H9 (cell line): ENCODE measurements around the gene UTF1. TPM values are rescaled to one million over a fixed set of nuclear protein-coding genes. Genes with fewer than 3 reads are reported as not detected.

ENCODE experiments used
- DNase-seq: peaks from one replicate; pipeline ENCODE4 v3.0.0-alpha.2; 2017
- H2AFZ ChIP-seq: one replicate; pipeline ENCODE4 v1.6.1; 2013; ENCODE audit warnings: mild to moderate bottlenecking, low read length, control low read depth, moderate library complexity
- H2AK5ac ChIP-seq: 2 replicates; pipeline ENCODE4 v1.6.1; 2013; ENCODE audit warnings: low read length, control low read depth, mixed read lengths; ENCODE audit not compliant: insufficient read length
- H2BK120ac ChIP-seq: one replicate; pipeline ENCODE4 v1.6.1; 2013; ENCODE audit warnings: low read depth, mild to moderate bottlenecking, low read length, control low read depth, inconsistent platforms; ENCODE audit not compliant: poor library complexity, severe bottlenecking
- H2BK12ac ChIP-seq: 2 replicates; pipeline ENCODE4 v1.6.1; 2013; ENCODE audit warnings: low read length, control low read depth, mixed read lengths, low read depth; ENCODE audit not compliant: insufficient read length
- H2BK15ac ChIP-seq: 2 replicates; pipeline ENCODE4 v1.6.1; 2013; ENCODE audit warnings: low read depth, low read length, control low read depth
- H2BK20ac ChIP-seq: one replicate; pipeline ENCODE4 v1.6.1; 2013; ENCODE audit warnings: low read depth, mild to moderate bottlenecking, low read length, control low read depth, inconsistent platforms; ENCODE audit not compliant: poor library complexity, severe bottlenecking
- H2BK5ac ChIP-seq: 2 replicates; pipeline ENCODE4 v1.6.1; 2013; ENCODE audit warnings: low read length, control low read depth, mixed read lengths; ENCODE audit not compliant: insufficient read length
- H3K14ac ChIP-seq: 2 replicates; pipeline ENCODE4 v1.6.1; 2013; ENCODE audit warnings: low read length, control low read depth; ENCODE audit not compliant: insufficient read depth
- H3K18ac ChIP-seq: 2 replicates; pipeline ENCODE4 v1.6.1; 2013; ENCODE audit warnings: low read depth, mild to moderate bottlenecking, mixed read lengths, low read length, control low read depth; ENCODE audit not compliant: insufficient read length
- H3K23ac ChIP-seq: 2 replicates; pipeline ENCODE4 v1.6.1; 2013; ENCODE audit warnings: low read length, control low read depth, mixed read lengths, low read depth; ENCODE audit not compliant: insufficient read length
- H3K23me2 ChIP-seq: 2 replicates; pipeline ENCODE4 v1.6.1; 2013; ENCODE audit warnings: low read depth, mild to moderate bottlenecking, mixed read lengths, low read length, control low read depth; ENCODE audit not compliant: insufficient read length, poor library complexity, severe bottlenecking
- H3K27ac ChIP-seq: 2 replicates; pipeline ENCODE4 v1.5.1; 2013; ENCODE audit warnings: low read length, control low read depth, mixed read lengths, low read depth; ENCODE audit not compliant: insufficient read length
- H3K27me3 ChIP-seq: 2 replicates; pipeline ENCODE4 v1.6.1; 2013; ENCODE audit warnings: low read length, control low read depth, inconsistent platforms; ENCODE audit not compliant: insufficient read depth
- H3K4ac ChIP-seq: 2 replicates; pipeline ENCODE4 v1.6.1; 2013; ENCODE audit warnings: low read depth, mild to moderate bottlenecking, control low read depth, inconsistent platforms, low read length, moderate library complexity
- H3K4me1 ChIP-seq: 2 replicates; pipeline ENCODE4 v1.6.1; 2013; ENCODE audit warnings: low read length, control low read depth, inconsistent platforms; ENCODE audit not compliant: insufficient read depth
- H3K4me2 ChIP-seq: 2 replicates; pipeline ENCODE4 v1.6.1; 2013; ENCODE audit warnings: low read length, control low read depth, mixed read lengths; ENCODE audit not compliant: insufficient read length, insufficient read depth
- H3K56ac ChIP-seq: 2 replicates; pipeline ENCODE4 v1.6.1; 2013; ENCODE audit warnings: low read depth, mild to moderate bottlenecking, mixed read lengths, low read length, control low read depth; ENCODE audit not compliant: insufficient read length
- H3K79me1 ChIP-seq: 2 replicates; pipeline ENCODE4 v1.6.1; 2013; ENCODE audit warnings: low read depth, mild to moderate bottlenecking, moderate library complexity, low read length, control low read depth, inconsistent platforms; ENCODE audit not compliant: insufficient read depth, poor library complexity, severe bottlenecking
- H3K79me2 ChIP-seq: 2 replicates; pipeline ENCODE4 v1.6.1; 2013; ENCODE audit warnings: low read length, control low read depth, inconsistent platforms; ENCODE audit not compliant: insufficient read depth
- H3K9ac ChIP-seq: 2 replicates; pipeline ENCODE4 v1.6.1; 2013; ENCODE audit warnings: low read length, control low read depth, mixed read lengths; ENCODE audit not compliant: insufficient read length; ENCODE audit errors: extremely low read depth
- H3K9me3 ChIP-seq: one replicate; pipeline ENCODE4 v1.6.1; 2013; ENCODE audit warnings: low read depth, low read length, inconsistent platforms; ENCODE audit not compliant: control insufficient read depth
- H3T11ph ChIP-seq: one replicate; pipeline ENCODE4 v1.6.1; 2013; ENCODE audit warnings: mild to moderate bottlenecking, low read length, control low read depth, inconsistent platforms
- H4K20me1 ChIP-seq: one replicate; pipeline ENCODE4 v1.6.1; 2013; ENCODE audit not compliant: control insufficient read depth, insufficient read length, insufficient read depth
- H4K5ac ChIP-seq: 2 replicates; pipeline ENCODE4 v1.6.1; 2013; ENCODE audit warnings: low read depth, mild to moderate bottlenecking, mixed read lengths, low read length, control low read depth; ENCODE audit not compliant: insufficient read length
- H4K8ac ChIP-seq: replicated peaks from 2 replicates; pipeline ENCODE4 v1.6.1; 2013; ENCODE audit warnings: low read length, control low read depth, mixed read lengths, low read depth; ENCODE audit not compliant: insufficient read length
- H4K91ac ChIP-seq: 2 replicates; pipeline ENCODE4 v1.6.1; 2013; ENCODE audit warnings: low read depth, mild to moderate bottlenecking, moderate library complexity, mixed read lengths, low read length, control low read depth; ENCODE audit not compliant: insufficient read length
- H3K27ac Mint-ChIP-seq, 3 experiments: 2 replicates in 2 of 3; 3 replicates in 1 of 3; pipeline ENCODE4 v1.8.0; 2020 to 2021; ENCODE audit warnings: mixed read lengths in 3 of 3, mild to moderate bottlenecking in 1 of 3, moderate library complexity in 1 of 3
- H3K27me3 Mint-ChIP-seq: 2 replicates; pipeline ENCODE4 v1.8.0; 2021; ENCODE audit warnings: low read depth, mild to moderate bottlenecking, moderate library complexity, mixed read lengths
- H3K36me3 Mint-ChIP-seq, 3 experiments: 2 replicates in 2 of 3; 3 replicates in 1 of 3; pipeline ENCODE4 v1.8.0; 2020 to 2021; ENCODE audit warnings: low read depth in 3 of 3, mixed read lengths in 3 of 3; ENCODE audit not compliant: insufficient read depth in 1 of 3
- H3K4me1 Mint-ChIP-seq, 2 experiments: 2 replicates each; pipeline ENCODE4 v1.8.0; 2020; ENCODE audit warnings: mixed read lengths in 2 of 2
- H3K4me3 Mint-ChIP-seq, 2 experiments: 2 replicates in 1 of 2; 3 replicates in 1 of 2; pipeline ENCODE4 v1.8.0; 2020 to 2021; ENCODE audit warnings: mild to moderate bottlenecking in 2 of 2, mixed read lengths in 2 of 2, moderate library complexity in 1 of 2
- H3K9me3 Mint-ChIP-seq, 2 experiments: 2 replicates in 1 of 2; 3 replicates in 1 of 2; pipeline ENCODE4 v1.8.0; 2020; ENCODE audit warnings: mild to moderate bottlenecking in 2 of 2, mixed read lengths in 2 of 2, moderate library complexity in 1 of 2
- WGBS: extraction: QIAGEN DNeasy Blood & Tissue Kit; methylation state at CpG from one replicate; pipeline ENCODE4 v1.1.7; 2013; ENCODE audit warnings: missing lambda C conversion rate, low lambda C conversion rate, mixed read lengths; ENCODE audit not compliant: insufficient read length; ENCODE audit errors: extremely low coverage; 5-methylcytosine and 5-hydroxymethylcytosine counted together
- total RNA-seq: library from RNA; stranded (reverse); gene quantifications from 2 replicates; pipeline ENCODE4 v1.2.1, GENCODE V29; 2021
- TF ChIP-seq, protein P1 (sequence below): fragments of 200-600 bp; sonication (generic); conservative IDR thresholded peaks from 3 replicates; pipeline ENCODE4 v1.8.0; 2021; ENCODE audit warnings: antibody characterized with exemption, mild to moderate bottlenecking

Gene UTF1
- total RNA-seq, 1 experiment from 2014 or later, result 31.5 TPM

DNA sequence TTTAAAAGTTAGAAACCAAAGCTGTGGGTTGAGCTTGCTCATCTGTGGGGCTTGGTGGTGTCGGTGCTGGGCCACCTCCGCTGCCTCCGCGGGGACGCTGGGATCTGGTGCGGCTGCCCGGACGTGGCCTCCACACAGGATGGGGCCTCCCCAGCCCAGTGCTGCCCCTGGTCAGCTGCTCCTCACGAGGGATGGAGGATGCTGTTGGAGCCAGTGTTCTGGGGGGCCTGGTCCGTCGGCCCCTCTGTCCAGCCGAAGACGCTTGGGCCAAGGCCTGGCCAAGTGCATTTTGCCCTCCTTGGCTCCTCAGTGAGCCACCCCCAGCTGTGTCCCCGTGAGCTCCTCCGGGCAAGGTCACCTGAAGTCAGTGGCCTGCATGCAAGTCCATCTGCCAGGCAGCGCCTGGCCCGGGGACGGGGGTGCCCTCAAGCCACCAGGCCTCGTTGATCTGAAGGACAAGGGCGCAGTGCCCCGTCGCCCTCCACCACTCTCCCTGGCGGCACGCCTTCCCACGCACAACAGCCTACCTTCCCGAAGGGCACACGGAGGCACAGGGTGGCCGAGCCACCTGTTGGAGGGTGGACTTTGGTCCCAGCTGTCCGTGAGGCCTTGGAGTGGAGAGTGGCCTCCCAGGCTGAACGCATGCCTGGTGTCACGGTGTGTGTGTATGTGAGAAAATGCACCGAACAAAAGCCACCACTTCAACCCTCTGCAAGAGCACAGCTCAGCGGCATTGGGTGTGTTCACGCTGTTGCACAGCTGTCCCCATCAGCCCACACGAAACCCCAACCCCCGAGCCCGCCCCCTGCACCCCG is 42.7 kb upstream of the UTF1 start:
- H3K4me3 Mint-ChIP-seq, result no peak overlapping the region
- Histone ChIP-seq H3K9ac (no peak overlapping the region), H2AK5ac (no peak overlapping the region), H3K4me2 (no peak overlapping the region), H3K27ac (no peak overlapping the region), H3K56ac (no peak overlapping the region), H3K79me1 (no peaks in the 10 kb centered on the region), H3K27me3 (no peaks in the 10 kb centered on the region), H3K14ac (no peak overlapping the region; the same call in 1 of the 2 replicates), H3K4ac (no peak overlapping the region), H3K79me2 (no peaks in the 10 kb centered on the region), H2AFZ (no peak overlapping the region), H3K23ac (no peak overlapping the region), H3K23me2 (no peaks in the 10 kb centered on the region), H2BK120ac (no peak overlapping the region), H4K8ac (no peak overlapping the region), H3K9me3 (no peaks in the 10 kb centered on the region), H4K5ac (no peak overlapping the region), H2BK12ac (no peak overlapping the region), H2BK20ac (no peak overlapping the region), H2BK5ac (no peak overlapping the region), H3T11ph (no peak overlapping the region), H4K20me1 (no peaks in the 10 kb centered on the region), H3K4me1 (no peaks in the 10 kb centered on the region), H4K91ac (no peak overlapping the region), H2BK15ac (no peak overlapping the region), H3K18ac (no peak overlapping the region)
- no peak for DNase-seq
- H3K27me3 Mint-ChIP-seq, result peaks cover 3% of the 10 kb centered on the region
- peaks cover 8 to 37% (median 32%) of the 10 kb centered on the region in 3 experiments for H3K36me3 Mint-ChIP-seq
- no peak overlapping the region for H3K27ac Mint-ChIP-seq
- TF ChIP-seq, protein P1, sequence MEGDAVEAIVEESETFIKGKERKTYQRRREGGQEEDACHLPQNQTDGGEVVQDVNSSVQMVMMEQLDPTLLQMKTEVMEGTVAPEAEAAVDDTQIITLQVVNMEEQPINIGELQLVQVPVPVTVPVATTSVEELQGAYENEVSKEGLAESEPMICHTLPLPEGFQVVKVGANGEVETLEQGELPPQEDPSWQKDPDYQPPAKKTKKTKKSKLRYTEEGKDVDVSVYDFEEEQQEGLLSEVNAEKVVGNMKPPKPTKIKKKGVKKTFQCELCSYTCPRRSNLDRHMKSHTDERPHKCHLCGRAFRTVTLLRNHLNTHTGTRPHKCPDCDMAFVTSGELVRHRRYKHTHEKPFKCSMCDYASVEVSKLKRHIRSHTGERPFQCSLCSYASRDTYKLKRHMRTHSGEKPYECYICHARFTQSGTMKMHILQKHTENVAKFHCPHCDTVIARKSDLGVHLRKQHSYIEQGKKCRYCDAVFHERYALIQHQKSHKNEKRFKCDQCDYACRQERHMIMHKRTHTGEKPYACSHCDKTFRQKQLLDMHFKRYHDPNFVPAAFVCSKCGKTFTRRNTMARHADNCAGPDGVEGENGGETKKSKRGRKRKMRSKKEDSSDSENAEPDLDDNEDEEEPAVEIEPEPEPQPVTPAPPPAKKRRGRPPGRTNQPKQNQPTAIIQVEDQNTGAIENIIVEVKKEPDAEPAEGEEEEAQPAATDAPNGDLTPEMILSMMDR, result no peak
- peaks cover 10 to 14% of the 10 kb centered on the region in 2 experiments; a peak in 4 of 5 replicates for H3K9me3 Mint-ChIP-seq
- WGBS, result no CpG with 5 or more reads among the region's 38 CpGs
- no peaks in the 10 kb centered on the region for H3K4me1 Mint-ChIP-seq
